ENCODE measurements around the gene CLEC9A. TPM values are rescaled to one million over a fixed set of nuclear protein-coding genes. Genes with fewer than 3 reads are reported as not detected.

CLEC9A gene
- total and polyA plus RNA-seq, 9 of the 15 experiments (the other 6 are each of a cell fraction or from before 2014, with no cell fraction given): not detected

DNA sequence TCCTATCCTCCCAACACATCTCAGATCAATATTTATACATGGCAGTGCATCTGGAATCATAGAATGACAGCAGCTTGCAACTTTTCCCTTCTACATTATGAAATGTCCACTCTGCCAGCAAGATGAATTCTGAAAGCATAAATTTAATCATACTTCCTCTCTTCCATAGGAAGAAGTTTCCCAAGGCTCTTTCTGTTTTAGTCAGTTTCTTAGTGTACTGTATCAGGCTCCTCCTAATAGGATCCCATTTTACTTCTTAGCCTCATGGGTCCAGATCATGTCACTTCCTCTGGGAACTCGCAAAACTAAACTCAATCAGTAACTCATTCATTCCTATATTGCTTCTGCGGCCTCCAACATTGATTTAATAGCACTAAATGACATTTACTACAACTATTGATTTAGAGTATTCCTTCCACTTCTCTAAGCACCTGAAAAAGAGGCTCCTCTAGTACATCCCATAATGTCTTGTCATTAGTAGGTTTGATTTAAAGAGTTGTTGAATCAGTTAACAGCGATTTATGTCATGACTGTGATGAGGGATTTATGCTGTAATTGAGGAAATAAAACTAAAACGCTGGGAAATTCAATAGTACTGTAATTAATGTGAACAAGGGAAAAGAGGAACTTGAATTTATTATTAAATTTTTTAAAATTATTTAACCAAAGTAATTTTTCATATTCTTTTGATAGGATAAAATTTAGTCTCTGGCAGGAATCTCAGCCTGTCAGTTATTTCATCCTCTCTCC, 64.3 kb downstream of the CLEC9A start:
- H3K9me1 ChIP-seq (ENCODE audit: control insufficient read depth, insufficient read depth, low read length): no peaks in the 10 kb centered on the region
- WGBS (ENCODE audit: insufficient coverage, low coverage, missing lambda C conversion rate): 0% methylated on average over 4 of the region's 4 CpGs
- FAIRE-seq (no peak), DNase-seq (ENCODE audit: extremely low read depth in 1 of 4, low spot score in 3 of 4) (no peak), ATAC-seq (no peak)
- in situ Hi-C loops (cut with MboI) (no loop called here), intact Hi-C loops (cut with micrococcal nuclease) (no loop called here)
- H3K4me1 ChIP-seq (replicated peaks in 1 of 2; ENCODE audit: control insufficient read depth in 2 of 2, insufficient read depth in 2 of 2, low read length in 2 of 2): no peaks in the 10 kb centered on the region
- no TSS peak for BruUV-seq (replicated peaks)
- ChIA-PET CTCF (ENCODE audit: low intra/inter-chr PET ratio) (no interaction called here), POLR2A (no interaction called here)
- H3K27me3 ChIP-seq (ENCODE audit: control insufficient read depth in 2 of 2, insufficient read depth in 2 of 2, low read length in 2 of 2): peaks cover 0 to 6% of the 10 kb centered on the region in 2 experiments; a peak in 2 of 5 replicates
- H4K20me1 ChIP-seq (replicated peaks; ENCODE audit: control insufficient read depth, insufficient read depth, low read length): no peaks in the 10 kb centered on the region
- no peak overlapping the region for H3K4me2 ChIP-seq (ENCODE audit: insufficient read depth, low read length)
- no peak overlapping the region for H3K4me3 ChIP-seq
- H3K79me2 ChIP-seq (ENCODE audit: control insufficient read depth, insufficient read depth, low read length): no peaks in the 10 kb centered on the region
- no peak overlapping the region for H3K9ac ChIP-seq (ENCODE audit: insufficient read depth in 1 of 2, low read depth in 2 of 2, low read length in 2 of 2)
- H2AFZ ChIP-seq (ENCODE audit: low read depth, low read length): no peak overlapping the region
- no peaks in the 10 kb centered on the region for H3K36me3 ChIP-seq (ENCODE audit: control insufficient read depth, insufficient read depth, low read length)
- no peaks in the 10 kb centered on the region for H3K9me3 ChIP-seq (replicated peaks; ENCODE audit: control insufficient read depth, insufficient read depth, low read depth, low read length)
- no peak overlapping the region for H3K27ac ChIP-seq (ENCODE audit: extremely low read depth, low read depth, low read length)
- TF ChIP-seq THRAP3 (IDR thresholded peaks at IDR 0.05; ENCODE audit: borderline replicate concordance) (no peak), HNRNPUL1 (IDR thresholded peaks at IDR 0.05; ENCODE audit: low read length) (no peak), L3MBTL2 (IDR thresholded peaks at IDR 0.05) (no peak), ZNF347 (CRISPR knock-in tag; IDR thresholded peaks at IDR 0.05; ENCODE audit: low read depth) (no peak), ZNF318 (IDR thresholded peaks at IDR 0.05; ENCODE audit: borderline replicate concordance in 1 of 2, low read depth in 1 of 2) (no peak), TAL1 (IDR thresholded peaks at IDR 0.05) (no peak), ARID4B (CRISPR knock-in tag; IDR thresholded peaks at IDR 0.05) (no peak)
